Vagina (tissue), 2 donors: Measurements from ENCODE around the gene GALNT17. TPM values are rescaled to one million over a fixed set of nuclear protein-coding genes. Genes with fewer than 3 reads are reported as not detected.

Experiments used
- DNase-seq, 2 donors: peaks; one replicate each; pipeline ENCODE4 v3.0.0-alpha.2; 2017; ENCODE audit errors: extremely low spot score in 2 of 2
- H3K27ac ChIP-seq: fragments of 200-600 bp; sonication (generic); one replicate; pipeline ENCODE4 v1.5.1; 2019
- H3K27me3 ChIP-seq: fragments of 200-600 bp; sonication (generic); one replicate; pipeline ENCODE4 v1.5.1; 2019
- H3K36me3 ChIP-seq, 2 donors: fragments of 200-600 bp; sonication (generic); one replicate each; pipeline ENCODE4 v1.5.1; 2017 to 2019
- H3K4me1 ChIP-seq: fragments of 200-600 bp; sonication (generic); one replicate; pipeline ENCODE4 v1.5.1; 2019
- H3K4me3 ChIP-seq, 2 donors: fragments of 200-600 bp; sonication (generic); 1 replicate in 1 of 2; 2 replicates in 1 of 2; pipeline ENCODE4 v1.5.1; 2016 to 2019
- H3K9me3 ChIP-seq: fragments of 200-600 bp; sonication (generic); one replicate; pipeline ENCODE4 v1.5.1; 2019
- CTCF ChIP-seq, 3 experiments: fragments of 450-650 bp in 2 of 3; fragments of 200-600 bp in 1 of 3; sonication (generic) in 1 of 3; IDR thresholded peaks; one replicate each; pipeline ENCODE4 v1.5.1; 2017 to 2019; ENCODE audit warnings: antibody characterized with exemption in 3 of 3, mild to moderate bottlenecking in 2 of 3, moderate library complexity in 2 of 3
- POLR2A ChIP-seq, 2 donors: fragments of 450-650 bp; IDR thresholded peaks; one replicate each; pipeline ENCODE4 v1.6.1; 2017; ENCODE audit warnings: antibody characterized with exemption in 2 of 2, mild to moderate bottlenecking in 2 of 2, moderate library complexity in 2 of 2
- POLR2AphosphoS5 ChIP-seq, 2 donors: sonication (generic); formaldehyde crosslinking; IDR thresholded peaks; one replicate each; pipeline ENCODE4 v1.9.0; 2017; ENCODE audit warnings: antibody characterized with exemption in 2 of 2, mild to moderate bottlenecking in 2 of 2, low read depth in 1 of 2; ENCODE audit not compliant: insufficient read depth in 1 of 2
- intact Hi-C: fragments of 100-400 bp; cut with DNase I; formaldehyde crosslinking; loops from one replicate; pipeline ENCODE4 v1.15.1; 2023
- total RNA-seq: library from RNA; depleted of rRNA; stranded (reverse); fragments of >200 nt; gene quantifications from one replicate; pipeline ENCODE4 v1.2.3, GENCODE V29; 2016

Gene GALNT17
- total RNA-seq, 1 donor from 2014 or later = 3.9 TPM

- no peak for DNase-seq
- Histone ChIP-seq H3K27me3 (no peaks in the 10 kb centered on the region), H3K27ac (no peak overlapping the region), H3K4me3 (no peak overlapping the region), H3K4me1 (no peaks in the 10 kb centered on the region), H3K9me3 (no peaks in the 10 kb centered on the region), H3K36me3 (no peaks in the 10 kb centered on the region)
- TF ChIP-seq POLR2A (IDR thresholded peaks at IDR 0.05) (no peak), CTCF (IDR thresholded peaks at IDR 0.05) (no peak), POLR2AphosphoS5 (IDR thresholded peaks at IDR 0.05; ENCODE audit: insufficient read depth in 1 of 2, low read depth in 1 of 2) (no peak)
- intact Hi-C loops = no loop called here
These were observed 473.0 kb downstream of the GALNT17 start for GRCh38 chr7:71604818-71605414.

- Histone ChIP-seq H3K4me3 (no peak overlapping the region), H3K9me3 (no peaks in the 10 kb centered on the region), H3K27ac (no peak overlapping the region), H3K4me1 (peaks cover 9% of the 10 kb centered on the region), H3K27me3 (no peaks in the 10 kb centered on the region), H3K36me3 (no peaks in the 10 kb centered on the region)
- DNase-seq = no peak
- TF ChIP-seq POLR2A (IDR thresholded peaks at IDR 0.05) = no peak
- no peak for TF ChIP-seq CTCF (IDR thresholded peaks at IDR 0.05)
- no peak for TF ChIP-seq POLR2AphosphoS5 (IDR thresholded peaks at IDR 0.05; ENCODE audit: insufficient read depth in 1 of 2, low read depth in 1 of 2)
- intact Hi-C loops = no loop called here
These were observed 480.0 kb downstream of the GALNT17 start for GRCh38 chr7:71611986-71612385.

GRCh38 chr7:71612911-71613310 is 481.0 kb downstream of the GALNT17 start:
- peaks cover 9% of the 10 kb centered on the region for H3K4me1 ChIP-seq
- intact Hi-C loops = no loop called here
- no peak for DNase-seq
- H3K27me3 ChIP-seq = no peaks in the 10 kb centered on the region
- no peak overlapping the region for H3K4me3 ChIP-seq
- H3K27ac ChIP-seq = no peak overlapping the region
- TF ChIP-seq POLR2A (IDR thresholded peaks at IDR 0.05) (no peak), POLR2AphosphoS5 (IDR thresholded peaks at IDR 0.05; ENCODE audit: insufficient read depth in 1 of 2, low read depth in 1 of 2) (no peak), CTCF (IDR thresholded peaks at IDR 0.05) (no peak)
- no peaks in the 10 kb centered on the region for H3K9me3 ChIP-seq
- H3K36me3 ChIP-seq = no peaks in the 10 kb centered on the region

GRCh38 chr7:71613313-71613712 is 481.4 kb downstream of the GALNT17 start:
- no peak for DNase-seq
- intact Hi-C loops = no loop called here
- H3K4me1 ChIP-seq = peaks cover 9% of the 10 kb centered on the region
- no peaks in the 10 kb centered on the region for H3K27me3 ChIP-seq
- no peaks in the 10 kb centered on the region for H3K36me3 ChIP-seq
- no peak overlapping the region for H3K4me3 ChIP-seq
- no peaks in the 10 kb centered on the region for H3K9me3 ChIP-seq
- H3K27ac ChIP-seq = no peak overlapping the region
- TF ChIP-seq POLR2A (IDR thresholded peaks at IDR 0.05) (no peak), POLR2AphosphoS5 (IDR thresholded peaks at IDR 0.05; ENCODE audit: insufficient read depth in 1 of 2, low read depth in 1 of 2) (no peak), CTCF (IDR thresholded peaks at IDR 0.05) (no peak)

GRCh38 chr7:71615017-71615416 is 483.1 kb downstream of the GALNT17 start:
- Histone ChIP-seq H3K9me3 (no peaks in the 10 kb centered on the region), H3K36me3 (no peaks in the 10 kb centered on the region), H3K4me3 (no peak overlapping the region), H3K4me1 (peaks cover 9% of the 10 kb centered on the region), H3K27ac (no peak overlapping the region), H3K27me3 (no peaks in the 10 kb centered on the region)
- no peak for DNase-seq
- intact Hi-C loops = no loop called here
- no peak for TF ChIP-seq CTCF (IDR thresholded peaks at IDR 0.05)
- no peak for TF ChIP-seq POLR2A (IDR thresholded peaks at IDR 0.05)
- TF ChIP-seq POLR2AphosphoS5 (IDR thresholded peaks at IDR 0.05; ENCODE audit: insufficient read depth in 1 of 2, low read depth in 1 of 2) = no peak
